H1 (cell line): ENCODE measurements around the gene CLDN7. TPM values are rescaled to one million over a fixed set of nuclear protein-coding genes. Genes with fewer than 3 reads are reported as not detected.

Source experiments
- CTCF ChIA-PET: fragments of 300-600 bp; sonication (Branson Sonifier 250); formaldehyde crosslinking; loops from one replicate; lab custom pipeline; 2021; ENCODE audit not compliant: partially characterized antibody; lab: Charles Lee
- POLR2A ChIA-PET: fragments of 300-600 bp; sonication (Branson Sonifier 250); formaldehyde crosslinking; loops from one replicate; lab custom pipeline; 2021; ENCODE audit warnings: inconsistent platforms; ENCODE audit not compliant: partially characterized antibody; lab: Charles Lee
- DNase-seq, 2 experiments: peaks; one replicate each; pipeline versions ENCODE4 v3.0.0 to v3.0.0-alpha.2; 2010 to 2022; ENCODE audit warnings: low spot score in 2 of 2, low read depth in 1 of 2, mixed read lengths in 1 of 2
- FAIRE-seq: peaks from 2 replicates; lab custom pipeline; 2011; peaks lifted over from hg19 to GRCh38; lab: Jason Lieb, UNC
- H2AFZ ChIP-seq: 2 replicates; pipeline ENCODE4 v1.8.1; 2012; ENCODE audit warnings: low read length, inconsistent platforms
- H2AK5ac ChIP-seq: 2 replicates; pipeline ENCODE4 v1.6.1; 2013; ENCODE audit warnings: low read depth, low read length
- H2BK120ac ChIP-seq: replicated peaks from 2 replicates; pipeline ENCODE3; 2013; ENCODE audit warnings: low read depth, low read length, inconsistent platforms
- H2BK12ac ChIP-seq: 2 replicates; pipeline ENCODE4 v1.6.1; 2013; ENCODE audit warnings: low read depth, low read length
- H2BK15ac ChIP-seq: 2 replicates; pipeline ENCODE4 v1.6.1; 2013; ENCODE audit warnings: low read length
- H2BK20ac ChIP-seq: 2 replicates; pipeline ENCODE4 v1.6.1; 2013; ENCODE audit warnings: low read length
- H2BK5ac ChIP-seq: 2 replicates; pipeline ENCODE4 v1.6.1; 2013; ENCODE audit warnings: low read depth, low read length
- H3K14ac ChIP-seq: 2 replicates; pipeline ENCODE4 v1.6.1; 2013; ENCODE audit warnings: inconsistent platforms; ENCODE audit not compliant: insufficient read length
- H3K18ac ChIP-seq: 2 replicates; pipeline ENCODE4 v1.6.1; 2013; ENCODE audit warnings: low read length; ENCODE audit errors: extremely low read depth
- H3K23ac ChIP-seq: 2 replicates; pipeline ENCODE4 v1.6.1; 2013; ENCODE audit warnings: inconsistent platforms; ENCODE audit not compliant: insufficient read length
- H3K23me2 ChIP-seq: 2 replicates; pipeline ENCODE4 v1.6.1; 2013; ENCODE audit warnings: low read depth, low read length
- H3K27ac ChIP-seq: 2 replicates; pipeline ENCODE4 v1.6.1; 2011; ENCODE audit warnings: low read depth, low read length, inconsistent platforms
- H3K27me3 ChIP-seq, 4 experiments: replicated peaks in 1 of 4; 1 replicate in 1 of 4; 2 replicates in 3 of 4; pipeline versions ENCODE4 v1.6.1 to v1.8.1; 2011 to 2013; ENCODE audit warnings: low read length in 3 of 4, mild to moderate bottlenecking in 3 of 4, inconsistent platforms in 2 of 4, mixed read lengths in 2 of 4, moderate library complexity in 1 of 4; ENCODE audit not compliant: control insufficient read depth in 3 of 4, insufficient read depth in 3 of 4; ENCODE audit errors: extremely low read depth in 1 of 4
- H3K36me3 ChIP-seq, 4 experiments: 2 replicates each; pipeline versions ENCODE4 v1.6.1 to v1.8.1; 2011 to 2013; ENCODE audit warnings: mild to moderate bottlenecking in 4 of 4, low read length in 3 of 4, moderate library complexity in 2 of 4, control low read depth in 1 of 4, inconsistent platforms in 1 of 4; ENCODE audit not compliant: insufficient read depth in 4 of 4, control insufficient read depth in 2 of 4
- H3K4ac ChIP-seq: replicated peaks from 2 replicates; pipeline ENCODE3; 2013; ENCODE audit warnings: low read length, low read depth, mixed read lengths, inconsistent platforms; ENCODE audit not compliant: insufficient read length
- H3K4me1 ChIP-seq, 4 experiments: replicated peaks in 1 of 4; 1 replicate in 1 of 4; 2 replicates in 3 of 4; pipeline versions ENCODE4 v1.6.1 to v1.8.1; 2011 to 2013; ENCODE audit warnings: low read length in 3 of 4, inconsistent platforms in 2 of 4, mixed read lengths in 1 of 4; ENCODE audit not compliant: insufficient read depth in 4 of 4, control insufficient read depth in 3 of 4
- H3K4me2 ChIP-seq, 2 experiments: 2 replicates each; pipeline versions ENCODE4 v1.6.1 to v1.8.1; 2011 to 2013; ENCODE audit warnings: low read depth in 2 of 2, low read length in 2 of 2, control low read depth in 1 of 2, inconsistent platforms in 1 of 2, mild to moderate bottlenecking in 1 of 2; ENCODE audit not compliant: insufficient read depth in 1 of 2
- H3K4me3 ChIP-seq, 4 experiments: fragments of 200-600, 300-600 bp in 1 of 4; sonication (generic), shearing (Covaris generic), sonication (Bioruptor Twin) in 1 of 4; 2 replicates each; pipeline versions ENCODE4 v1.5.1 to v1.8.1; 2011 to 2016; ENCODE audit warnings: low read length in 4 of 4, low read depth in 3 of 4, control low read depth in 2 of 4, inconsistent platforms in 2 of 4, mild to moderate bottlenecking in 2 of 4, mixed read lengths in 1 of 4, moderate library complexity in 1 of 4; ENCODE audit not compliant: insufficient read depth in 2 of 4; ENCODE audit errors: extremely low read depth in 1 of 4
- H3K56ac ChIP-seq: replicated peaks from 2 replicates; pipeline ENCODE3; 2013; ENCODE audit warnings: low read depth, mild to moderate bottlenecking, mixed read lengths, low read length, inconsistent platforms; ENCODE audit not compliant: insufficient read length
- H3K79me1 ChIP-seq: 2 replicates; pipeline ENCODE4 v1.6.1; 2013; ENCODE audit warnings: low read depth, low read length, control low read depth
- H3K79me2 ChIP-seq, 2 experiments: 2 replicates each; pipeline versions ENCODE4 v1.6.1 to v1.8.1; 2012 to 2013; ENCODE audit warnings: low read length in 2 of 2, mild to moderate bottlenecking in 2 of 2, inconsistent platforms in 1 of 2; ENCODE audit not compliant: insufficient read depth in 2 of 2, control insufficient read depth in 1 of 2
- H3K9ac ChIP-seq, 4 experiments: replicated peaks in 1 of 4; 1 replicate in 1 of 4; 2 replicates in 3 of 4; pipeline versions ENCODE4 v1.6.1 to v1.8.1; 2011 to 2013; ENCODE audit warnings: low read depth in 3 of 4, low read length in 3 of 4, control low read depth in 2 of 4, mild to moderate bottlenecking in 2 of 4, moderate library complexity in 2 of 4, inconsistent platforms in 1 of 4; ENCODE audit errors: extremely low read depth in 1 of 4
- H3K9me3 ChIP-seq, 2 experiments: 2 replicates each; pipeline versions ENCODE4 v1.6.1 to v1.8.1; 2012 to 2013; ENCODE audit warnings: mild to moderate bottlenecking in 2 of 2, moderate library complexity in 2 of 2, control low read depth in 1 of 2, inconsistent platforms in 1 of 2, low read depth in 1 of 2, low read length in 1 of 2, mixed read lengths in 1 of 2; ENCODE audit not compliant: insufficient read depth in 2 of 2
- H4K20me1 ChIP-seq, 2 experiments: replicated peaks in 1 of 2; 2 replicates each; pipeline versions ENCODE3 to v1.8.1; 2011 to 2013; ENCODE audit warnings: inconsistent platforms in 2 of 2, low read length in 2 of 2, mild to moderate bottlenecking in 1 of 2; ENCODE audit not compliant: insufficient read depth in 2 of 2, control insufficient read depth in 1 of 2
- H4K5ac ChIP-seq: 2 replicates; pipeline ENCODE4 v1.6.1; 2013; ENCODE audit warnings: low read length, low read depth, mixed read lengths, inconsistent platforms; ENCODE audit not compliant: insufficient read length
- H4K8ac ChIP-seq: 2 replicates; pipeline ENCODE4 v1.8.0; 2013; ENCODE audit warnings: mild to moderate bottlenecking, moderate library complexity, low read length, inconsistent platforms; ENCODE audit not compliant: insufficient read depth; ENCODE audit errors: extremely low read depth
- H4K91ac ChIP-seq: replicated peaks from 2 replicates; pipeline ENCODE3; 2013; ENCODE audit warnings: low read length, mixed read lengths, inconsistent platforms; ENCODE audit not compliant: insufficient read length
- ASH2L ChIP-seq: fragments of 200-600, 300-600 bp; sonication (generic); IDR thresholded peaks from one replicate; pipeline ENCODE4 v1.7.1; 2017; ENCODE audit warnings: low read length
- E2F6 ChIP-seq: IDR thresholded peaks from 2 replicates; pipeline ENCODE4 v1.6.1; 2012; ENCODE audit warnings: inconsistent platforms
- EGR1 ChIP-seq: IDR thresholded peaks from 2 replicates; pipeline ENCODE4 v1.6.1; 2011; ENCODE audit warnings: low read depth, low read length, borderline replicate concordance
- EP300 ChIP-seq, 2 experiments: IDR thresholded peaks; 1 replicate in 1 of 2; 2 replicates in 1 of 2; pipeline ENCODE4 v1.6.1; 2011 to 2012; ENCODE audit warnings: low read depth in 2 of 2, low read length in 2 of 2, mild to moderate bottlenecking in 2 of 2, borderline replicate concordance in 1 of 2, inconsistent platforms in 1 of 2, moderate library complexity in 1 of 2
- GTF2F1 ChIP-seq: IDR thresholded peaks from 2 replicates; pipeline ENCODE4 v1.6.1; 2012; ENCODE audit warnings: low read depth, low read length, improper control_type of control experiment, borderline replicate concordance
- HDAC6 ChIP-seq: IDR thresholded peaks from one replicate; pipeline ENCODE4 v1.7.1; 2012; ENCODE audit warnings: low read depth, mild to moderate bottlenecking, inconsistent platforms, low read length, moderate library complexity
- TAF7 ChIP-seq: optimal IDR thresholded peaks from 2 replicates; pipeline ENCODE3; 2011; ENCODE audit warnings: low read depth, mild to moderate bottlenecking, inconsistent platforms, low read length, moderate library complexity, borderline replicate concordance
- USF2 ChIP-seq: IDR thresholded peaks from 2 replicates; pipeline ENCODE4 v1.6.1; 2011; ENCODE audit warnings: low read length, improper control_type of control experiment
- WGBS, 2 experiments: shearing (Covaris generic) in 1 of 2; methylation state at CpG; one replicate each; pipeline versions ENCODE4 v1.1.6 to v1.1.7; 2013 to 2015; ENCODE audit warnings: low lambda C conversion rate in 2 of 2, mixed read lengths in 2 of 2, inconsistent platforms in 1 of 2, low coverage in 1 of 2, missing lambda C conversion rate in 1 of 2; ENCODE audit not compliant: insufficient replicate concordance in 2 of 2, insufficient coverage in 1 of 2, insufficient read length in 1 of 2; ENCODE audit errors: extremely low coverage in 1 of 2, missing lambda C conversion rate in 1 of 2; 5-methylcytosine and 5-hydroxymethylcytosine counted together
- polyA plus RNA-seq, 7 experiments: library from polyadenylated mRNA; depleted of rRNA in 3 of 7; stranded (reverse) in 5 of 7; unstranded in 2 of 7; fragments of >200 nt in 5 of 7; fragments of 200-250 nt in 2 of 7; gene quantifications; 1 replicate in 5 of 7; 2 replicates in 1 of 7; 4 replicates in 1 of 7; pipeline versions ENCODE4 v1.2.1 to v1.2.3, GENCODE V29; 2011 to 2013; ENCODE audit warnings: missing spikeins in 2 of 7, mixed read lengths in 2 of 7
- total RNA-seq: library from RNA; stranded (reverse); fragmentation: NEBNext Ultra II Directional; extraction: Animal tissue kit (Norgen Biotek cat#: 25700); gene quantifications from 2 replicates; pipeline ENCODE4 v1.2.1, GENCODE V29; 2021

The CLDN7 gene
- total and polyA plus RNA-seq, 2 of the 8 experiments (the other 6 are each of a cell fraction or from before 2014, with no cell fraction given): 118 to 119 TPM

DNA sequence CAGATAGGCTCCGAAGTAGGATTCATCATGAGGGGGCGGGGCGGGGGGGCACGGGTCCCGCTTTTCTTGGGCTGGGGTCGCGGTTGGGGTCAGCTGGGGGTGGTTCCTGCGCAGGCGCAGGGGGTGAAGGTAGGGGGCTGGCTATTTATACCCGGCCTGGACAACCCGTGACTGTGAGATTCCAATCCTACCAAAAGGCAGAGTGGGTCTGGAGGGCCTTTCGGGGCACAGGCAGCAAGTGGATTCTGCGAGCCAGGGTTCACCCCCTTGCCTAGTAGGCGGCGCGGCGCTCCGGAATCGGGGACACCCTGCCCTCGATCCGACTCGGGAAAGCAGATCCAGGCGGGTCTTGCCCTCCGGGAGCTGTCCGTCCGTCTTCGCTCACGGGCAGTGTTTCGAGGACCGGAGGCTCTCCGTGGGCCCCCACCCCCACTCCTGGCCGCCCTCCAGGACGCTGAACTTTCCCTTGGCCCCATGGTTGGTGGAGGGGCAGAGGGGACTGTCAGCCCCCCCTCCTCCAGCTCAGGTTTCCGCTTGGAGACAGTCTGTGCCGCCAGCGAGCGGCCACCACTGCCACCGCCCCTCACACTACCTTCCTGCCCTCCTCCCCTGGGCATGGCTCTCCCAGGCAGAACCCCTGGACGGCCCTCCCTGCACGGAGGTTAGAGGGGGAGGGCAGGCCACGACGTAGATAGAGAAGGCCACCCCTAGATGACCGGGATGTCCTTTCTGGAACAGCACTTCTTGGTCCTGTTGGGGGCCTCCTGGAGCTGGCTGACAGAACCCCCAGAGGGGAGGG, 19.9 kb upstream of the CLDN7 start:
- peak overlapping the region; percentile 45 to 100 for H3K4me2 ChIP-seq
- 6% methylated on average over 31 of the region's 43 CpGs; no CpG with 5 or more reads in 1 of the 2 experiments for whole genome bisulfite sequencing, 2 experiments
- peaks cover 11% of the 10 kb centered on the region for H3K23me2 ChIP-seq
- peak overlapping the region; percentile 27; the same call in 1 of the 2 replicates for H2BK12ac ChIP-seq
- H2AFZ ChIP-seq: peak overlapping the region; percentile 54; the same call in 1 of the 2 replicates
- FAIRE-seq (no peak), DNase-seq (peak in 1 of 2 experiments; percentile 72)
- peaks cover 0 to 20% (median 8%) of the 10 kb centered on the region in 4 experiments; a peak in 5 of 7 replicates for H3K4me1 ChIP-seq
- peak overlapping the region; percentile 22; the same call in 1 of the 2 replicates for H4K8ac ChIP-seq
- peaks cover 0 to 7% of the 10 kb centered on the region in 2 experiments for H4K20me1 ChIP-seq
- H3K27me3 ChIP-seq: peaks cover 0 to 13% (median 7%) of the 10 kb centered on the region in 4 experiments; a peak in 6 of 7 replicates
- no peaks in the 10 kb centered on the region for H3K79me1 ChIP-seq
- no peak overlapping the region for H3K14ac ChIP-seq
- H3K4me3 ChIP-seq: peak overlapping the region; percentile 76 to 83 (median 78)
- no peak overlapping the region for H3K56ac ChIP-seq
- no peak overlapping the region for H3K27ac ChIP-seq
- H2BK15ac ChIP-seq: 0 out of 2 replicates have a peak overlapping the region, but pooled peaks have one; percentile 72
- no peak overlapping the region for H2BK20ac ChIP-seq
- peak overlapping the region; percentile 46 to 75 (median 66) for H3K9ac ChIP-seq
- no peak overlapping the region; the same call in 1 of the 2 replicates for H2BK5ac ChIP-seq
- ChIA-PET POLR2A (interaction anchor here (0.6 to 7.7 kb wide), 24 partner anchors 9 to 291 kb away, joined by 3 to 94 read pairs (median 6); partner anchors contain the start of genes ACADVL, CLDN7, CTDNEP1 and DLG4), CTCF (interaction anchor here (0.5 to 4.8 kb wide), 18 partner anchors 9 to 303 kb away, joined by 3 to 46 read pairs (median 4); partner anchors contain the start of genes ACAP1, GABARAP, GPS2 and TMEM95)
- H3K4ac ChIP-seq: no peak overlapping the region
- H3K23ac ChIP-seq: no peak overlapping the region
- no peak overlapping the region for H2BK120ac ChIP-seq
- H3K18ac ChIP-seq: no peak overlapping the region; the same call in 1 of the 2 replicates
- H3K36me3 ChIP-seq: peaks cover 0 to 6% (median 3%) of the 10 kb centered on the region in 4 experiments; a peak in 3 of 8 replicates
- H3K79me2 ChIP-seq: no peaks in the 10 kb centered on the region
- no peak overlapping the region for H4K5ac ChIP-seq
- H4K91ac ChIP-seq: no peak overlapping the region
- H2AK5ac ChIP-seq: no peak overlapping the region
- H3K9me3 ChIP-seq: no peaks in the 10 kb centered on the region
- no peak for TF ChIP-seq EP300 (IDR thresholded peaks at IDR 0.05; ENCODE audit: borderline replicate concordance in 1 of 2, low read depth in 2 of 2, low read length in 2 of 2)
- TF ChIP-seq ASH2L: no peak
- no peak for TF ChIP-seq TAF7
- no peak for TF ChIP-seq EGR1
- TF ChIP-seq HDAC6: no peak
- 0 out of 2 replicates have a peak, but pooled peaks have one; percentile 8 for TF ChIP-seq E2F6
- no peak for TF ChIP-seq GTF2F1
- TF ChIP-seq USF2: no peak
